GM12873 (cell line): ENCODE data around the gene GGCX.

Source experiments
- CTCF ChIP-seq: IDR thresholded peaks from 2 replicates; pipeline ENCODE4 v1.5.1; 2012; ENCODE audit warnings: low read depth, mild to moderate bottlenecking, moderate library complexity, low read length, control low read depth; ENCODE audit not compliant: insufficient read depth; ENCODE audit errors: missing control alignments

Gene GGCX

GRCh38 chr2:85547859-85548607 lies 13.3 kb downstream of the GGCX start:
- no peak for TF ChIP-seq CTCF

- TF ChIP-seq CTCF: no peak
Observed at GRCh38 chr2:85547089-85547858, 14.0 kb downstream of the GGCX start.

GRCh38 chr2:85545780-85546240 lies 15.5 kb downstream of the GGCX start:
- no peak for TF ChIP-seq CTCF

- TF ChIP-seq CTCF: no peak
Observed at GRCh38 chr2:85542777-85543176, 18.5 kb downstream of the GGCX start.

- no peak for TF ChIP-seq CTCF
Observed at GRCh38 chr2:85541753-85542457, 19.4 kb downstream of the GGCX start.

- TF ChIP-seq CTCF: no peak
Observed at GRCh38 chr2:85541262-85541661, 20.0 kb downstream of the GGCX start.

- no peak for TF ChIP-seq CTCF
Observed at GRCh38 chr2:85540133-85540648, 21.1 kb downstream of the GGCX start.
